B cell (primary cell): ENCODE measurements around the gene ERICH2. TPM values are rescaled to one million over a fixed set of nuclear protein-coding genes. Genes with fewer than 3 reads are reported as not detected.

ENCODE experiments used
- ATAC-seq: fragments of 200-7000 bp; cut with Tn5 transposase; one replicate; pipeline ENCODE4 v1.10.0; 2021; ENCODE audit warnings: low read depth, mild to moderate bottlenecking, moderate number of reproducible peaks, moderate library complexity
- CTCF ChIA-PET: fragments of 350-600 bp; sonication (Branson Sonifier 250); formaldehyde crosslinking; loops from one replicate; lab custom pipeline; 2021; ENCODE audit warnings: antibody characterized with exemption, inconsistent platforms; lab: Charles Lee
- POLR2A ChIA-PET: fragments of 350-600 bp; sonication (Branson Sonifier 250); formaldehyde crosslinking; loops from one replicate; lab custom pipeline; 2021; ENCODE audit warnings: antibody characterized with exemption; lab: Charles Lee
- DNase-seq: peaks from one replicate; pipeline ENCODE4 v3.0.0; 2013
- H2AFZ ChIP-seq: 2 replicates; pipeline ENCODE4 v1.6.1; 2012; ENCODE audit warnings: mild to moderate bottlenecking, low read depth, low read length; ENCODE audit not compliant: insufficient read depth, poor library complexity, severe bottlenecking
- H3K27ac ChIP-seq, 2 donors: 1 replicate in 1 of 2; 2 replicates in 1 of 2; pipeline ENCODE4 v1.5.1; 2012 to 2013; ENCODE audit warnings: low read length in 2 of 2, mild to moderate bottlenecking in 2 of 2, moderate library complexity in 1 of 2
- H3K27me3 ChIP-seq, 4 experiments: fragments of 200-600 bp in 1 of 4; sonication (generic) in 1 of 4; replicated peaks in 1 of 4; 1 replicate in 2 of 4; 2 replicates in 2 of 4; pipeline versions ENCODE4 v1.6.1 to v1.7.0; 2013 to 2016; ENCODE audit warnings: low read length in 3 of 4, mild to moderate bottlenecking in 2 of 4, mixed read lengths in 1 of 4, moderate library complexity in 1 of 4; ENCODE audit not compliant: insufficient read depth in 4 of 4, control insufficient read depth in 3 of 4; ENCODE audit errors: control extremely low read depth in 1 of 4
- H3K36me3 ChIP-seq, 2 experiments: replicated peaks in 1 of 2; 1 replicate in 1 of 2; 2 replicates in 1 of 2; pipeline versions ENCODE4 v1.6.1 to v1.7.1; 2013; ENCODE audit warnings: low read length in 1 of 2; ENCODE audit not compliant: insufficient read depth in 2 of 2, control insufficient read depth in 1 of 2; ENCODE audit errors: control extremely low read depth in 1 of 2, extremely low read depth in 1 of 2
- H3K4me1 ChIP-seq, 2 donors: fragments of 200-600 bp in 1 of 2; sonication (generic) in 1 of 2; 1 replicate in 1 of 2; 2 replicates in 1 of 2; pipeline versions ENCODE4 v1.5.1 to v1.6.1; 2013 to 2017; ENCODE audit warnings: low read length in 2 of 2; ENCODE audit not compliant: control insufficient read depth in 2 of 2, insufficient read depth in 2 of 2
- H3K4me2 ChIP-seq: replicated peaks from 2 replicates; pipeline ENCODE3; 2012; ENCODE audit warnings: mild to moderate bottlenecking, low read depth, low read length; ENCODE audit not compliant: poor library complexity, severe bottlenecking
- H3K4me3 ChIP-seq, 5 experiments: fragments of 200-600 bp in 1 of 5; sonication (generic) in 1 of 5; 1 replicate in 3 of 5; 2 replicates in 2 of 5; pipeline versions ENCODE4 v1.5.1 to v1.7.0; 2011 to 2016; ENCODE audit warnings: low read length in 4 of 5, mild to moderate bottlenecking in 4 of 5, low read depth in 2 of 5, control low read depth in 1 of 5, moderate library complexity in 1 of 5; ENCODE audit not compliant: insufficient read depth in 1 of 5; ENCODE audit errors: control extremely low read depth in 1 of 5, extremely low read depth in 1 of 5
- H3K79me2 ChIP-seq: fragments of 200-600 bp; sonication (generic); one replicate; pipeline ENCODE4 v1.6.0; 2016; ENCODE audit warnings: low read length; ENCODE audit not compliant: control insufficient read depth, insufficient read depth
- H3K9ac ChIP-seq: fragments of 200-600 bp; sonication (generic); 2 replicates; pipeline ENCODE4 v1.6.1; 2017; ENCODE audit warnings: mild to moderate bottlenecking, low read length, moderate library complexity
- H3K9me3 ChIP-seq, 3 donors: one replicate each; pipeline versions ENCODE4 v1.6.1 to v1.7.1; 2013; ENCODE audit warnings: low read length in 2 of 3; ENCODE audit not compliant: control insufficient read depth in 2 of 3, insufficient read depth in 1 of 3; ENCODE audit errors: control extremely low read depth in 1 of 3
- H4K20me1 ChIP-seq: 2 replicates; pipeline ENCODE4 v1.6.0; 2012; ENCODE audit warnings: mild to moderate bottlenecking, low read length; ENCODE audit not compliant: insufficient read depth, control insufficient read depth, poor library complexity, severe bottlenecking
- H3K27ac Mint-ChIP-seq: one replicate; pipeline ENCODE4 v1.8.0; 2021; ENCODE audit warnings: mixed read lengths
- H3K27me3 Mint-ChIP-seq: one replicate; pipeline ENCODE4 v1.8.0; 2021; ENCODE audit warnings: mixed read lengths
- H3K4me1 Mint-ChIP-seq: one replicate; pipeline ENCODE4 v1.8.0; 2021; ENCODE audit warnings: mixed read lengths
- H3K4me3 Mint-ChIP-seq: one replicate; pipeline ENCODE4 v1.8.0; 2021; ENCODE audit warnings: mixed read lengths
- H3K9me3 Mint-ChIP-seq: one replicate; pipeline ENCODE4 v1.8.0; 2022; ENCODE audit warnings: mixed read lengths; ENCODE audit not compliant: insufficient read depth
- EZH2 ChIP-seq: IDR thresholded peaks from 2 replicates; pipeline ENCODE4 v1.6.1; 2012; ENCODE audit warnings: borderline replicate concordance, low read depth, mild to moderate bottlenecking, moderate library complexity, low read length; ENCODE audit not compliant: insufficient read depth, poor library complexity, severe bottlenecking
- WGBS: methylation state at CpG from one replicate; pipeline ENCODE4 v1.1.5; 2013; ENCODE audit warnings: missing lambda C conversion rate; ENCODE audit not compliant: insufficient coverage; 5-methylcytosine and 5-hydroxymethylcytosine counted together
- intact Hi-C: fragments of 100-400 bp; cut with micrococcal nuclease; formaldehyde crosslinking; loops from one replicate; pipeline ENCODE4 v1.10.0; 2022
- polyA plus RNA-seq: library from polyadenylated mRNA; depleted of rRNA; stranded (reverse); fragments of >200 nt; gene quantifications from 2 replicates; pipeline ENCODE4 v1.2.3, GENCODE V29; 2012
- total RNA-seq, 2 donors: library from RNA; stranded (reverse); fragments of 120-200 nt in 1 of 2; gene quantifications; 1 replicate in 1 of 2; 2 replicates in 1 of 2; pipeline versions ENCODE4 v1.2.3 to v1.2.4, GENCODE V29; 2013 to 2022
- TF ChIP-seq, protein P1 (sequence below): fragments of 200-600 bp; IDR thresholded peaks from one replicate; pipeline ENCODE4 v1.8.0; 2022; ENCODE audit warnings: antibody characterized with exemption, mild to moderate bottlenecking

ERICH2 gene
- total and polyA plus RNA-seq, 2 donors (not counting 1 experiment from before 2014, with no cell fraction given): not detected

DNA sequence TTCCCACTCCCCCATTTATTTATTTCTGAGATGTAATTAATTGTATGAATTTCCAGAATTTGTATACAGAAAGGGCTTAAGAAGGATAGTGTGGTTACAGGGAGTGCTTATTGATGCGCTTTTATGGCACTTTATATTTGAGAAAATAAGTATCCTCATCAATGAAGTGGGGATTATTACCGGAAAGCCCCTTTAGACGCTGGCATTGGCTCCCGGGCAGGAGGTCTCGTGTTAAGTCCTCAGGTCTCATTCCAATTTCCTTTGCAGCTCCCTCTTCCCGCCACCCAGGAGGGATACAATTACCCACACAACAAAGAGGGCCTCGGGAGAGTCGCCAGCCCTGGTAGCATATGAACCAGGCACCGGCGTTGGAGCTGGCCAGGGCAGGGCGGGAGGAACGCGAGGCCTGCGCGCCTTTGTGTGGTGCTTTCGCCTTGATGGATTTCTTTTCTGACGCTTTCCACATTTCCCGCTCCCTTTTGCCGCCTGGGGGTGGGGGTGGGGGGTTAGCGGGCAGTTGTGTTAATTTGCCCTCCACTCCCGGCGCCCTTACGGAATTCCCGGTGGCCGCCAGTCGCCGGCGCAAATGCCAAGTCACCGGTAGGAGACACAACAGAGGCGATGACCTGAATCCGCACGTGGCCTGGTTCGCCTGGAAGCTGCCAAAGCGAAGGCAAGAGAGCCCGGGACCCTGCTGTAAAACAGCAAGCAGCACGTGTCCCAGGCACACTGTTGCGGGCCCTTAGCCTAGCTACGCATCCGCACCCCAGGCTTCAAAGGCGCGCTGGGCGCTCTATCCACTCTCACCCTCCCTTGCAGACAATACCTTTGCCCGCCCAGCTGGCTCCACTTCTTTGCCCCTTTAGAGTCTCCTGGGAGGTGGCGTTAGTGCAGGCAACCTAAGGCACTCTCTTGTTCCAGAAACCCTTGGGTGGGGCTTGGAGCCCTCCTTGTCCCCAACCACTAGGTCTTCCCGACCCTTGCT is 49.8 kb downstream of the ERICH2 start:
- Histone ChIP-seq H3K9me3 (peaks cover 0 to 85% (median 1%) of the 10 kb centered on the region in 3 donors), H3K27ac (no peak overlapping the region), H4K20me1 (no peaks in the 10 kb centered on the region), H3K79me2 (no peaks in the 10 kb centered on the region), H3K36me3 (no peaks in the 10 kb centered on the region), H3K27me3 (peaks cover 0 to 97% (median 66%) of the 10 kb centered on the region in 4 experiments), H3K4me2 (peak overlapping the region; percentile 81), H3K4me1 (peaks cover 79 to 83% of the 10 kb centered on the region in 2 donors), H2AFZ (peak overlapping the region; percentile 54), H3K4me3 (peak overlapping the region; percentile 17 to 64 (median 48)), H3K9ac (peak overlapping the region; percentile 55)
- DNase-seq (peak; percentile 13), ATAC-seq (no peak)
- Mint-ChIP-seq H3K27ac (no peak overlapping the region), H3K9me3 (no peaks in the 10 kb centered on the region), H3K4me3 (peak overlapping the region; percentile 86), H3K27me3 (peaks cover 77% of the 10 kb centered on the region), H3K4me1 (peaks cover 67% of the 10 kb centered on the region)
- intact Hi-C loops: loop anchor here (5.0 to 10.0 kb wide), 3 partner anchors 48 to 1277 kb away; partner anchors contain the start of gene ERICH2
- POLR2A ChIA-PET: interaction anchor here (0.7 kb wide), 1 partner anchor 14 kb away, joined by 4 read pairs; no protein-coding TSS in a partner anchor
- 21% methylated on average over 32 of the region's 45 CpGs for WGBS
- TF ChIP-seq EZH2: no peak
- TF ChIP-seq, protein P1, sequence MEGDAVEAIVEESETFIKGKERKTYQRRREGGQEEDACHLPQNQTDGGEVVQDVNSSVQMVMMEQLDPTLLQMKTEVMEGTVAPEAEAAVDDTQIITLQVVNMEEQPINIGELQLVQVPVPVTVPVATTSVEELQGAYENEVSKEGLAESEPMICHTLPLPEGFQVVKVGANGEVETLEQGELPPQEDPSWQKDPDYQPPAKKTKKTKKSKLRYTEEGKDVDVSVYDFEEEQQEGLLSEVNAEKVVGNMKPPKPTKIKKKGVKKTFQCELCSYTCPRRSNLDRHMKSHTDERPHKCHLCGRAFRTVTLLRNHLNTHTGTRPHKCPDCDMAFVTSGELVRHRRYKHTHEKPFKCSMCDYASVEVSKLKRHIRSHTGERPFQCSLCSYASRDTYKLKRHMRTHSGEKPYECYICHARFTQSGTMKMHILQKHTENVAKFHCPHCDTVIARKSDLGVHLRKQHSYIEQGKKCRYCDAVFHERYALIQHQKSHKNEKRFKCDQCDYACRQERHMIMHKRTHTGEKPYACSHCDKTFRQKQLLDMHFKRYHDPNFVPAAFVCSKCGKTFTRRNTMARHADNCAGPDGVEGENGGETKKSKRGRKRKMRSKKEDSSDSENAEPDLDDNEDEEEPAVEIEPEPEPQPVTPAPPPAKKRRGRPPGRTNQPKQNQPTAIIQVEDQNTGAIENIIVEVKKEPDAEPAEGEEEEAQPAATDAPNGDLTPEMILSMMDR: no peak
- CTCF ChIA-PET: interaction anchor here (0.7 kb wide), 1 partner anchor 105 kb away, joined by 3 read pairs; no protein-coding TSS in a partner anchor
